ENCODE measurements around the gene MEAF6.

Gene MEAF6

DNA sequence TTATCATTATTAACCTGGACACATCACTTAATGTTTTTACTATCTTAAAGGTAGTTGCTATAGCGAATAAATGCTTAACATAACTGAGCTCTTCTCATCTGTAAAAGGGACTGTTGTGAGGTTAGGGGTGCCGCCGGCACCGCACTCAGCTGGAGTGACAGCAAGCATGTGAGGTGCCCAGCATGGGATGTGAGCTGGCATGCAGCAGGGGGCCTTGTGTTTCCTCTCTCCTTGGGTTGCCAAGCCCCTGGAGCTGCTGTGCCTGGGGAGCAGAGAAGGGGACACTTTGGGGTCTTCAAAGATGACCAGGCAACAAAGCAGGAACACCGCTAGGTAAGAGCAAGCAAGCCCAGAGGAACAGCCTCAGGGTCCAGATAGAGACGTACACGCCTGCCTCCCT, 42.3 kb downstream of the MEAF6 start:
- DNase-seq, result no peak

- DNase-seq, result peak; percentile 78
Measured at GRCh38 chr1:37471345-37472231, 43.0 kb downstream of the MEAF6 start.

- no peak for DNase-seq
Measured at GRCh38 chr1:37469386-37469785, 45.2 kb downstream of the MEAF6 start.

DNA sequence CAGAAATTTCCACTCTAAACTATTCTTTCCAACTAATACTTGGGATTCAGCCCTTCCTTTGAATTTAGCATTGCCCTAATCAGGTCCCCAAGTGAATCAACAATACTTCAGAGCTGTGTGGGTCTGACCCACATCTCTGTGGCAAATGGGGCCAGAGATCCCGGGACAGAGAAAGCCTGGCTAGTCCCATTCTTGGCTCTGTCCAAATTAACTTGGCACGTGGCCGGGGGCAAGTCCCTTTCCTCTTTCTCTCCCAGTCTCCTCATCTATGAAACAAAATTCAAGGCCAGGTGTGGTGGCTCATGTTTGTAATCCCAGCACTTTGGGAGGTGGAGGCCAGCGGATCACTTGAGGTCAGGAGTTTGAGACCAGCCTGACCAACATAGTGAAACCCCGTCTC, 46.5 kb downstream of the MEAF6 start:
- DNase-seq, result no peak

GRCh38 chr1:37465593-37466517, 48.7 kb downstream of the MEAF6 start:
- DNase-seq, result no peak

- no peak for DNase-seq
Measured at GRCh38 chr1:37464443-37464842, 50.1 kb downstream of the MEAF6 start.

GRCh38 chr1:37461698-37462436, 52.7 kb downstream of the MEAF6 start:
- DNase-seq, result no peak

DNA sequence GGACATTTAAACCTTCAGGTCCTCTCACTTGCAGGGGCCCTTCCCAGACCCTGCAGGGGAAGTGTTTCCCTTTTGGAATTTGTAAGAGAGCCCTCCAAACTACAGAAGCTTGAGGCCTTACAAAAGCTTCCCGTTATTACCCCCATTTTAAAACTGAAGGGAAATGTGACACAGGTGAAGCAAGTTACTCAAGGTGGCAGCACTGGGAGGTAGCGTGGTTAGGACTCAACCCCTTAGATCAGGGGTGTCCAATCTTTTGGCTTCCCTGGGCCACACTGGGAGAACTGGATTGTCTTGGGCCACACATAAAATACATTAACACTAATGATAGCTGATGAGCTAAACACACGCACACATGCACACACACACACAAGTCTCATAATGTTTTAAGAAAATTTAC, 56.0 kb downstream of the MEAF6 start:
- no peak for DNase-seq

DNA sequence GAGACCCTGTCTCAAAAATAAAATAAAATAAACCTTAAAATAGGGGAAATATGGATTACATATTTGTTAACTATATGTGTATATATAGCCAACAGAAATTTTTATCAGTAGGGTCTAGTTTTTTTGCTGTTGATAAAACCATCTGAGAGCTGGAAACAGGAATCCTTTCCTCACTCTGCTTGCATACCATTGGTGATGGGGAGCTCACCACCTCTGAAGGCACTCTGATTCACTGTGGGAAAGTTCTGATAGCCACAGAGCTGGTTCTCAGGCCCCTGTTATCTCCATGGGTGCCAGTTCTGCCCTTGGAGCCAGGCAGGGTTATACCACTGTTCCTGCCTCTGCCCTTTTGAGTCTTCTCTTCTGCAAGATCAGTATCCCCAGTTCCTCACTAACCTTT, 58.0 kb downstream of the MEAF6 start:
- no peak for DNase-seq

GRCh38 chr1:37455516-37455915, 59.0 kb downstream of the MEAF6 start:
- no peak for DNase-seq

- DNase-seq, result no peak
Measured at GRCh38 chr1:37453647-37454046, 60.9 kb downstream of the MEAF6 start.

GRCh38 chr1:37452416-37452815, 62.1 kb downstream of the MEAF6 start:
- DNase-seq, result no peak

GRCh38 chr1:37449936-37450335, 64.6 kb downstream of the MEAF6 start:
- DNase-seq, result no peak

DNA sequence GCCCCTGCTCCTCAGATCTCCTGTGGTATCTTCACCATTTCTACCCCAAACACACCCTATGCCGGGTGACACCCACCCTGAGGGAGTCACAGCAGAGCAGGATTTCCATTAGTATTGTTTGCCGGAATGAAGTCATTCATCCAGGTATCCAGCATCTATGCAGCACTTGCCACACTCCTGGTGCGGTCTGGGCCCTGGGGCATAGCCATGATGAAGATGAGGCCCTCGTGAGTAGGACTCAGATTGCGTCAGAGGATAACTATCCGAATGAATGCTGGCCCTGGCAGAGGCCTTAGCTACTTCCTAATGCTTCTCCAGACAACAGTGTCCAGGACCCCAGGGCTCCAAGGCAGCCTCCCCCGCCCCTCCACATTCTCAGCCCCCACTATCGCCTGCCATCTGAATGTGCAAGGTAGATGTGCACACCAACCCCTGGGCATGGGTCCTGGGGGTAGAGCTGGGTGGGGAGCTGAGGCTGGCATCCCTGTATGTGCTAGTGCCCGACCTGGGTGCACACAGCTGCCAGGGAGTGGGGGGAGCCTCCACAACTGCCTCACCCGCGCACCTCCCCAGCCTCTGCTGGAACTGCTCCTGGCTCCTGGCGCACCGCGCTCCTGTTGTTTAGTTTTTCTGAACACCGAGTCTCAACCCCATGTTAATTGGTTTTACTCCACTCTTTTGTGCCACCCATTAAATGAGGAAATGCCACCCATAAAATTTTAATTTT, 65.7 kb downstream of the MEAF6 start:
- DNase-seq, result no peak

DNA sequence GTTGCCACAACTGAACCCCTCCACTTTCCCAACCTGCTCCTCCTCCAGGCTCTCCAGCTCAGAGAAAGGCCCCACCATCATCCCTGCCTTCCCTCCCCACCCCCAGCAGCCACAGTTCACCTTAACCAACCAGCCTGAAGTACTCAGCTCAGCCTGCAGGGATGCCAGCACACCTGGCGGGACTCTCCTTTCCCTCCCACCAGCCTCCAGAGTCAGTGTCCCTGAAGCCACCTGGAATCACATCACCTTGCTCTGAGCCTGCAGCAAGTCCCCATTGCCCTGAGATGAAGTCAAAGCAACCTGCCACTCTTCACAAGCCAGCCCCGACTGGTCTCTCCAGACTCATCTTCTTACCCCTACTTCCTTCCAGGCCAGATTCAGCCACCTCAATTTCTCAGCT, 66.4 kb downstream of the MEAF6 start:
- DNase-seq, result no peak

GRCh38 chr1:37446874-37447273, 67.7 kb downstream of the MEAF6 start:
- DNase-seq, result no peak

DNA sequence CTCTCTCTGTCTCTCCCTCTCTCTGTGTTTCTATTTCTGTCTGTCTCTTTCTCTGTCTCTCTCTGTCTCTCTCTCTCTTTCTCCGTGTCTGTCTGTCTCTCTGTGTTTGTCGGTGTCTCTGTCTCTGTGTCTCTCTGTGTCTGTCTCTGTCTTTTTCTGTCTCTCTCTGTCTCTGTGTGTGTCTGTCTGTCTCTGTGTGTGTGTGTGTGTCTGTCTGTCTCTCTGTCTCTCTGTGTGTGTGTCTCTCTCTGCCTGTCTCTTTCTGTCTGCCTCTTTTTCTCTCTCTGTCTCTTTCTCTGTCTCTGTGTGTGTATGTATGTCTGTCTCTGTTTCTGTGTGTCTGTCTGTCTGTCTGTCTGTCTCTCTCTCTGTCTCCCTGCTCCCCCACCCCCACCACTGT, 71.9 kb downstream of the MEAF6 start:
- no peak for DNase-seq

All from amniotic stem cell (primary cell).